NOMO-1 (cell line): ENCODE results near the gene ADGRB3.

Source experiments
- DNase-seq, 2 experiments: peaks; one replicate each; lab custom pipeline; 2025; ENCODE audit not compliant: unreplicated experiment in 2 of 2; lab: John Stamatoyannopoulos, UW

Gene ADGRB3

DNA sequence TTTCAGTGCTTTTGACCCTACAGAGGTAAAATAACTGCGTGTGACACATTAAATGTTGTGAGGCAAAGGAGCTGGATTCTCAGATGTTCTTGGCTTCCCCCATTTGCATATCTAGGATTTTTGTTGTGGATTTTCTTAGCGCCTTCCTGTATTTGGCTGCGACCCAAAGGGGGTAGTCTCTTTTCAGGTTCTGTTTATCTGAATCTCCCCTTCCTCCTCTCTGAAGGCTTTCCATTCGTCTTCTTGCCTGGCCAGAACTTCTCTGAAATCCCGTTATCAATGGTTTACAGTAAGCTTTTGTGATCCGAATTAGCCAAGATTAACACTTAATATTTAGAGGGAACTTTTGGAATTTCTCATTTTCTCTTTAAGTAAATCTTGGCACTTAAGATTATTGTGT lies 60.8 kb downstream of the ADGRB3 start:
- no peak for DNase-seq

- DNase-seq, result no peak
These were observed 62.3 kb downstream of the ADGRB3 start for GRCh38 chr6:68697394-68697793.

- no peak for DNase-seq
These were observed 66.1 kb downstream of the ADGRB3 start for GRCh38 chr6:68701159-68701558.

GRCh38 chr6:68704485-68704884 lies 69.4 kb downstream of the ADGRB3 start:
- DNase-seq, result no peak

GRCh38 chr6:68709091-68709490 lies 74.0 kb downstream of the ADGRB3 start:
- no peak for DNase-seq

GRCh38 chr6:68709882-68710281 lies 74.8 kb downstream of the ADGRB3 start:
- no peak for DNase-seq

DNA sequence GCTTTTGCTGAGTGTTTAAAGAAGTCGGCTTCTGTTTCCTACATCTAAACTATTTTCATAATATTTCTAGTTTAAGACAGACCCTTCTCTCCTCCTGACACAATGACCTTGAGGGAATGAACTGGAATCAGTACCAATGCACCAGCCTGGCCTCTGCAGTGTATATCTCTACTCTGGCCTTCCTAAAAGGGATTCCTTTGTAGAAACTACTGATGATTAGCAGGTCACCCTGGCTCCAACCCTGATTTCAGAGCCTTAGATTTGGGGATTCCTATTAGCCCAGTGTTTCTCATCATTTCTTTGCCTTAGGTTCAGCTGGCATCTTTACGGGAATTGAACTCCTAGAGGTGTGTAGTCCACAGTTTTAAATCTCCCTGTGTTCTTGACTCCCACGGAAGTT lies 75.4 kb downstream of the ADGRB3 start:
- DNase-seq, result no peak

GRCh38 chr6:68710916-68711315 lies 75.8 kb downstream of the ADGRB3 start:
- DNase-seq, result no peak

DNA sequence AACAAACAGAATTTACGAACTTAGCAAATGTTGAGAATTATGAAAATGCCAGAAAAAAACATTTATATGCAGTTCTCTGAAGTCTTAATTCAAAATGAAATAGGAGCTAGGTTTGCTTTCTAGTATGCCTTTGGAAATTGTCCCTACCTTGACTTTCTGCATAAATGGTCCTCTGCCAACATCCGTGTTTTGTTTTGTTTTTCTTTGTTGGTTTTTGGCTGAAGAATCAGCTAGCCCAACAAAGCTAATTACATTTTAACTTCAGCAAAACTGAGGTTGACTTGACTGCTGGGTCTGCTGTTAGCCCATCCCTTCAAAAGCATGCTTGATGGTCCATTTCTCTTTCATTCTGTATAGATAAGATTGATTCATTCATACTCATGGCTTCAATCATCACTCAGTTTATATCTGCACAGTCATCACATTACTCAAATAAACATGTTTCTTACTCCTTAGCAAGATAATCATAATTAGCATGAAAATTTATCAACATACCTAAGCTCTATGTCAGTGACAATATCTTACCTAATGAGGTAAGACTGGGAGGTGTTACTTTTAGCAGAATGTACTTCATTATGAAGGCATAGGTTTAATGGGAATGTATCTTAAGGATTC lies 76.4 kb downstream of the ADGRB3 start:
- DNase-seq, result no peak

DNA sequence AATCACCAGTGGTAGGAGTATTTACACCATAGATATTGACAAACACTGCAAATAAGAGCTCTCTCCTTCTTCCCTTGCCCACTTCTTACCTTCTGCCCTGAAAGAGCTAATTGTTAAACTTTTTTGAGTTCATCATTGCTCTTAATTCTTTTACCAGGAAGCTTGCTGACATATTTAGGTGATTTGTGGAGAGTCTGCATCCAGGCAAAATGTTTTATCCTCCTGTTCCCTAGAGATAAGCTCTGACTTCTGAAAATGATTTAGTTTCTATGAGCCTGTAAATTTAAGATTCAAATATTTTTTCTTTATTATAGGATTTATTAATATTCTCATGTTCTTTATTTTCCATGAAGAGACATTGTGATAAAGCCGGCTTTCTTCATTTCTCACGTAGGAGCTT lies 81.5 kb downstream of the ADGRB3 start:
- DNase-seq, result no peak

DNA sequence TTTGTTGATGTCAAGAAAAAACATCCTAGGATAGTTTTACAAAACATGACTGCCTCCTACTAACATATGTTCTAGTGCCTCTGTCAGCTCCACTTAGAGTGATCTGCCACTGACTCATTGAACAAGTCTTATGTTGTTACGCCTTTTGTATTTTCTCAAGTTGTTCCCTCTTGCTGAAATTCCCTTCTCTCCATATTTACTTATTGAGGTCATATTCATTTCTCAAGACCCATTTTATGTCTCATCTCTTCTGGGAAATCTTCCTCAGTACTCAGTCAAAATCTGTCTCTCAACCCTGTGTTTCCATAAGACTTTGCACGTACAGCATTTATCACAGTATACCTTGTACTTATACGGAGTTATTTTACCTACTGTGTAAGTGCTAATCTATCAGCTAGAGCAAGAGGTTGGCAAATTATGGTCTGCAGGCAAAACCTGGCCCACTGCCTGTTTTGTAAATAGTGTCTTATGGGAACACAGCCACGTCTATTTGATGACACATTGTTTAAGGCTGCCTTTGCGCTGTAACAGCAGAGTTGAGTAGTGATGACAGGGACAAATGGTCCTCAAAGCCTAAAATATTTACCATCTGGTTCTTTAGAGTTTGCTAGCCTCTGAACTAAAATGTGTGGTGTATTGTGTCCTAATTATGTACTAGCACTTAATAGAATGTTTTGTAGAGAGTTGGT lies 83.4 kb downstream of the ADGRB3 start:
- no peak for DNase-seq

GRCh38 chr6:68719761-68720160 lies 84.7 kb downstream of the ADGRB3 start:
- DNase-seq, result no peak

GRCh38 chr6:68722891-68723527 lies 87.9 kb downstream of the ADGRB3 start:
- no peak for DNase-seq

DNA sequence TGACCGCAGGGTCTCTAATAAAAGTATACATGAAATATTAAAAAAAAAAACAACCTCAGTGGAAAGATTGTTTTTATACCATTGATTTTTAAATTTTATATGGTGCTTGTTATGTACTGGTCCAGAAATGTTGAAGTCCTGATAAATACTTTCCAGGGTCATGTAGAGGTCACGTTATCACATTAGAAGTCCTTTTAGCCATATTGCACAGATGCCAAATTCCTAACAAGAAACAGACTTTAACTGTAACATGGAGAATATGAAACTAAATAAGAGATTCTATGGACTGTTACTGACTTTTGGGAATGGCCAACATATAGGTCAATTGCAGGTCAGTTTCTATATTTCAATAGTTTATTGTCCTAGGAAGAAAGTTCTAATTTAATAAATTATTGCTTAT lies 89.0 kb downstream of the ADGRB3 start:
- DNase-seq, result no peak

DNA sequence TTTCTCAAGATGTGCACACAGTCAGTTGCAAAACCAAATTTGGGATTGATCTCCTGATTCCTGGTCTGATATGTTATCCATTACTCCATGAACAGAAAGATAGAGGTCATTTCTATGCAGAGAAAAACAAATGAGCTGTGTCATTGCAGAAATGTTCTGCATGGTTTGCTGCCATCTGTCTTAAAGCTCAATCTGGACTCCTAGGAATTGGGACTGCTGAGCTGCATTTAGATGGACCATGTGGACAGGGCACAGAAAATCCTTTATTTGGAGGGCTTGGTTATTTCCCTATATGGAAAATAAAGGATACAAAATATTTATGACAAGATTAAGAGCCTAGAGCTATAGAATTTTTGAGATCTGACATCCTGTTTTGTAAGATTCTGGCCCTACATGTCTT lies 91.3 kb downstream of the ADGRB3 start:
- no peak for DNase-seq

DNA sequence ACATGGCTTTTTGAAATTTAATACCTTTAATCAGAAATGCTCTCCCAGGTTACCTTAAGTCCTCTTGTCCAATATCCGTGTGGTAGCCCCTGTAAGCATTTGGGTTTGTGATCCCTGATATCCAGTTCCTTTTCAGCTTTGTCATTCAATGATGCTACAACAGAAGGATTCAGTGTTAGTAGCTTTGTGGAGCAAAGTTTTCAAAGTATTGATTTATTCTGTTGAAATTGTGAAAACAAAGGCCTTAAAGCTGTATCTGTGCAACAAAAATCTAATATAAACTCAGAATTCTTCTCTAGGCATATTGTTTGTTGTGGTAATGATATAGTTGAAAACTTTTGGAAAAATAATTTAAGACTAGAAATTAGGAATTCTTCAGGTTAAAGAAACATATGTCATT lies 91.9 kb downstream of the ADGRB3 start:
- no peak for DNase-seq

- DNase-seq, result no peak
These were observed 92.6 kb downstream of the ADGRB3 start for GRCh38 chr6:68727699-68728098.

DNA sequence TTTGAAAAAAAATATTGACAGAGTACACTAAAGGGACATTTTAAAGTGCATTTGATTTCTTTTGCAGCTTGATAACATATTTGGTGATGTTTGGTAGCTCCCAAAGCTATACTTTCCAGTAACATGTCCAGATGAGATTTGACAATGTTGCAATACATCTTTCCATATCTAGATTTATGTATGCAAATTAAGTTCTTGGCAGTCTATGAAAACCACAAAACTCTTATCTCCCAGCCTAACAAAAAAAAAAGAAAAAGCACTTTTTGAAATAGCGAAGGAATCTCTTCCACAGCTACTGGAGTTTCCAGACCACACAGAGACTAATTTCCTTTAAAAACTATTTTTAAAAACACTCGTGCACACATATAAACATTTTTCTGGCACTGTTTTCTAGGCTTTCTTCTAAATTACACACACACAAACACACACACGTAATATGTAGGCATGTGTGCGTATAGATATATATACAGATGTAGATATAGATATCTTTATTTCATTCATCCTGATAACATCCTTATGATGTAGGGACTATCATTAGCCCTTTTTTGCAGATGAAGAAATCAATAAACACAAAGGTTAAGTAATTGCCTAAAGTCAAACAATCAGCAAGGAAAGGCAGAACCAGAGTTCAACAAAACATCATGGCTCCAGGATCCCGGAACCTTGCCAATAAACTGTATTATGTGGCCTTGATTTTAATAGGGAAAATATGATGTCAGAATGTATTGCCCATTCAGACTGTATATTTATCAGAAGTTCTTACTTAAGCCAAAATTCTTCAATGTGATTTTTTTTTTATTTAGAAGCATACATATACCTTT lies 93.3 kb downstream of the ADGRB3 start:
- DNase-seq, result no peak

- DNase-seq, result no peak
These were observed 94.4 kb downstream of the ADGRB3 start for GRCh38 chr6:68729377-68729903.

DNA sequence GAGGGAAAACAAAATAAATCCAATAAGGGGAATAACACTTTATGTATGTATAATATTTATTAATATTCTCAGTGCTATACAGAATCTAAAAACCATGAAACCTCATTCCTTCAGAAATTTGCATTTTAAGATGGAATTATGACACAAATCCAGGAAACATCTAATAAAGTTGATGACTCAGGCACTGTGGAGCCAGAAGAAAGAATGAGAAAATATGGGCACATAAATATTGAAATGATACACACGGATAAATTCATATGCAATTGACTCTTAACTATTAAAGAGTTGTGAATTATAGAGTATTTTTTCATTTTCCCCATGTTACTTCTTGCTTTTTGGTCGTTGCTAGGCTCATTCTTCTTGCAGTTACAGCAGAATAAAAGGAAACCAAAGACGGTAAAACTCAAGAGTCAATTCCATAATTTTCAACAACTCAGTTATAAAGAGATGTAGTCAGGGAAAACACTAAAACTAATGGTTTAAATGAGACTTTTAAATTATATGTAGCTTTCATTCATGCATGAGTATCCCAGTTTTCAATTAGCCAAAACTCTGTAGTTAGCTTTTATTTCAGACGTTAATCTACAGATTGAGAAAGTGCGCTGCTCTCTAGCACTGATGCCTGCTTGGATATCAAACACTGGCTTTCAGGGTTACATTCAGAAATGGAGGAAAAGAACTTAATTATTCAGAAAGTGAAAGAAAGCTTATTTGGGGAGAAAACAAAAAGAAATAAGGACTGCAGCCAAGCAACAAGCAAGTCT lies 95.4 kb downstream of the ADGRB3 start:
- no peak for DNase-seq
